ENCODE data around the gene SLC5A1. TPM values are rescaled to one million over a fixed set of nuclear protein-coding genes. Genes with fewer than 3 reads are reported as not detected.

SLC5A1 gene
- total and polyA plus RNA-seq, 2 donors from 2014 or later = 1.0 to 3.0 TPM

- Histone ChIP-seq H3K27ac (ENCODE audit: low read depth in 2 of 2, low read length in 2 of 2) (no peak overlapping the region), H3K27me3 (ENCODE audit: control insufficient read depth, insufficient read depth, low read length) (no peaks in the 10 kb centered on the region), H3K9ac (ENCODE audit: low read length in 3 of 3) (no peak overlapping the region), H3K36me3 (ENCODE audit: control insufficient read depth in 2 of 3, insufficient read depth in 3 of 3, low read length in 3 of 3) (no peaks in the 10 kb centered on the region), H3K9me3 (ENCODE audit: control insufficient read depth in 2 of 3, insufficient read depth in 1 of 3, low read length in 3 of 3) (no peaks in the 10 kb centered on the region), H3K4me3 (ENCODE audit: low read length in 3 of 3) (no peak overlapping the region), H3K4me1 (ENCODE audit: control insufficient read depth in 2 of 3, insufficient read depth in 2 of 3, low read depth in 1 of 3, low read length in 3 of 3) (no peaks in the 10 kb centered on the region)
- intact Hi-C loops (cut with DNase I) = no loop called here
- TF ChIP-seq CTCF (IDR thresholded peaks at IDR 0.05; ENCODE audit: borderline replicate concordance, extremely low read depth, insufficient read depth) = no peak
- FAIRE-seq (no peak), DNase-seq (no peak)
Observed at GRCh38 chr22:32066820-32067219, 23.8 kb downstream of the SLC5A1 start.

DNA sequence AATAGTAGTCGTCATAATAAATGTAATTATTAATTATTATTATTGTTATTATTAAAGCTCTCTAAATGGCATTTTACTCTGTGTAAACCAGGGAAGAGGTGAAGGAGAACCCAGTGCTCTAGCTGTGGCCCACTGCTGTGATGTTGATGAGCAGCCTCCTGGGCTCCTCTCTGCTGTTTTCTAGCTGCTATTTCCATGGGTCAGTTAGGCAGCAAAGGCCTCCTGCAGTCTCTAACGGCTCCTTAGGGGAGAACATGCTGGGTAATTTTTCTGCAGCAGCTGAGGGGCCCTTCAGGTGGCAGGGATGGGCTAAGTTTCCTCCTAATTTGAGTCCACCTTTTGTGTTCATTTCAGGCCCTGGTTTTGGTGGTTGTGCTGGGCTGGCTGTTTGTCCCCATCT lies 24.6 kb downstream of the SLC5A1 start:
- no peak for DNase-seq

DNA sequence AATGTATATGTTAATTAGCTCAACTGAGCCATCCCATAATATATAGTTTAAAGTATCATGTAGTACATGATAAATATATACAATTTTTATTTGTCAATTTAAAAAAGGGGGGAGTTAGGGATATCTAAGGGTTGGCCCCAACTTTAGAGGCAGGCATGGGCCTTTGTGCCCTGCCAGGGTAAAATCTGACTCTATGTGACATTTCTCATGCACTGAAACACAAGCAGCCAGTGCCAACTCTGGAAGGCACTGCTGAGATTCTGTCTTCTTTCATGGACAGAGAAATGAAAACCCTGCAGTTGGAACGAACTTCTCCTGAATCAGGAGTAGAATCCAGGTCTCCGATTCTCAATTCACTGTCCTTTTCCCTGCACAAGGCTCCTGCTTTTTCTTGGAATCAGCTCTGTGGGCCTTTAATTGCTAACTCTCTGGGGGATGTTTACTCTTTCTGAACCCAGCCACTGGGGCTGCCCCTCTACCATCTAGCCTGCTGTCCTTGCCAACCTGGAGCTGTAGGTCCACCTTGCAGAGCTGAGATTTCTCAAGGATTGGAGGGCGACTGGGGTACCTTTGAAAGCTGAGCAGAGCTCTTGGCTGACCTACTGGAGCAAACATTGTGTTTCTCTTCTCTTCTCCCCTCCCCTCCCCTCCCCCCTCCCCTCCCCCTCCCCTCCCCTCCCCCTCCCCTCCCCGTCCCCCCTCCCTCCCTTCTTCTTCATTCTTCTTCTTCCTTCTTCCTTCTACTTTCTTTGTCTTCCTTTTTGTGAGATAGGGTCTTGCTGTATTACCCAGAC lies 26.7 kb downstream of the SLC5A1 start:
- H3K27me3 ChIP-seq (ENCODE audit: control insufficient read depth, insufficient read depth, low read length) = no peaks in the 10 kb centered on the region
- peaks cover 0 to 6% (median 3%) of the 10 kb centered on the region in 3 donors for H3K4me1 ChIP-seq (ENCODE audit: control insufficient read depth in 2 of 3, insufficient read depth in 2 of 3, low read depth in 1 of 3, low read length in 3 of 3)
- H3K36me3 ChIP-seq (ENCODE audit: control insufficient read depth in 2 of 3, insufficient read depth in 3 of 3, low read length in 3 of 3) = no peaks in the 10 kb centered on the region
- H3K9ac ChIP-seq (ENCODE audit: low read length in 3 of 3) = no peak overlapping the region
- FAIRE-seq = no peak
- no peaks in the 10 kb centered on the region for H3K9me3 ChIP-seq (ENCODE audit: control insufficient read depth in 2 of 3, insufficient read depth in 1 of 3, low read length in 3 of 3)
- intact Hi-C loops (cut with DNase I) = no loop called here
- no peak overlapping the region for H3K27ac ChIP-seq (ENCODE audit: low read depth in 2 of 2, low read length in 2 of 2)
- no peak for DNase-seq
- no peak overlapping the region for H3K4me3 ChIP-seq (ENCODE audit: low read length in 3 of 3)
- TF ChIP-seq CTCF (IDR thresholded peaks at IDR 0.05; ENCODE audit: borderline replicate concordance, extremely low read depth, insufficient read depth) = no peak

More for the DNA sequence above, 24.6 kb downstream of the SLC5A1 start:
- Histone ChIP-seq H3K4me3 (ENCODE audit: low read length in 3 of 3) (no peak overlapping the region), H3K27ac (ENCODE audit: low read depth in 2 of 2, low read length in 2 of 2) (no peak overlapping the region), H3K27me3 (ENCODE audit: control insufficient read depth, insufficient read depth, low read length) (no peaks in the 10 kb centered on the region), H3K36me3 (ENCODE audit: control insufficient read depth in 2 of 3, insufficient read depth in 3 of 3, low read length in 3 of 3) (no peaks in the 10 kb centered on the region), H3K9me3 (ENCODE audit: control insufficient read depth in 2 of 3, insufficient read depth in 1 of 3, low read length in 3 of 3) (no peaks in the 10 kb centered on the region), H3K9ac (ENCODE audit: low read length in 3 of 3) (no peak overlapping the region), H3K4me1 (ENCODE audit: control insufficient read depth in 2 of 3, insufficient read depth in 2 of 3, low read depth in 1 of 3, low read length in 3 of 3) (no peaks in the 10 kb centered on the region)
- FAIRE-seq = no peak
- TF ChIP-seq CTCF (IDR thresholded peaks at IDR 0.05; ENCODE audit: borderline replicate concordance, extremely low read depth, insufficient read depth) = no peak
- intact Hi-C loops (cut with DNase I) = no loop called here
